BJ (cell line): ENCODE data around the gene ZNF385C. TPM values are rescaled to one million over a fixed set of nuclear protein-coding genes. Genes with fewer than 3 reads are reported as not detected.
A peak's percentile ranks its signal among the peaks of the same experiment; 100 is the strongest.
"Not testable (repeated sequence)": the region's sequence is repeated elsewhere in the genome, so short reads cannot be mapped to it uniquely, and the experiment has no call there.

ENCODE experiments used
- CTCF ChIA-PET: fragments of 350-600 bp; formaldehyde crosslinking; extraction: SDS; loops from one replicate; lab custom pipeline; 2021; ENCODE audit warnings: antibody characterized with exemption, inconsistent platforms; lab: Yijun Ruan, JAX
- POLR2A ChIA-PET: fragments of 300-600 bp; sonication (Branson Sonifier 250); formaldehyde crosslinking; extraction: SDS; loops from one replicate; lab custom pipeline; 2021; ENCODE audit warnings: antibody characterized with exemption; lab: Charles Lee
- DNase-seq: peaks from one replicate; pipeline ENCODE4 v3.0.0-alpha.2; 2011; ENCODE audit warnings: low read depth
- H3K27me3 ChIP-seq: 2 replicates; pipeline ENCODE4 v1.6.0; 2011; ENCODE audit warnings: low read length; ENCODE audit not compliant: control insufficient read depth, insufficient read depth
- H3K36me3 ChIP-seq: 2 replicates; pipeline ENCODE4 v1.5.1; 2011; ENCODE audit warnings: low read length; ENCODE audit not compliant: control insufficient read depth, insufficient read depth
- H3K4me3 ChIP-seq: 2 replicates; pipeline ENCODE4 v1.5.1; 2011; ENCODE audit warnings: low read depth, mild to moderate bottlenecking, control low read depth, low read length
- polyA minus RNA-seq: library from RNA; depleted of rRNA, polyadenylated mRNA; stranded (reverse); fragments of >200 nt; gene quantifications from 2 replicates; pipeline ENCODE4 v1.2.3, GENCODE V29; 2011; rRNA and poly(A)+ RNA removed
- polyA plus RNA-seq: library from polyadenylated mRNA; depleted of rRNA; stranded (reverse); fragments of >200 nt; gene quantifications from 2 replicates; pipeline ENCODE4 v1.2.3, GENCODE V29; 2011; rRNA removed
- TF ChIP-seq, protein P1 (sequence below): IDR thresholded peaks from 2 replicates; pipeline ENCODE4 v1.5.1; 2011; ENCODE audit warnings: low read depth, mild to moderate bottlenecking, control low read depth, inconsistent platforms, low read length, moderate library complexity; ENCODE audit not compliant: insufficient read depth

ZNF385C gene, protein sequence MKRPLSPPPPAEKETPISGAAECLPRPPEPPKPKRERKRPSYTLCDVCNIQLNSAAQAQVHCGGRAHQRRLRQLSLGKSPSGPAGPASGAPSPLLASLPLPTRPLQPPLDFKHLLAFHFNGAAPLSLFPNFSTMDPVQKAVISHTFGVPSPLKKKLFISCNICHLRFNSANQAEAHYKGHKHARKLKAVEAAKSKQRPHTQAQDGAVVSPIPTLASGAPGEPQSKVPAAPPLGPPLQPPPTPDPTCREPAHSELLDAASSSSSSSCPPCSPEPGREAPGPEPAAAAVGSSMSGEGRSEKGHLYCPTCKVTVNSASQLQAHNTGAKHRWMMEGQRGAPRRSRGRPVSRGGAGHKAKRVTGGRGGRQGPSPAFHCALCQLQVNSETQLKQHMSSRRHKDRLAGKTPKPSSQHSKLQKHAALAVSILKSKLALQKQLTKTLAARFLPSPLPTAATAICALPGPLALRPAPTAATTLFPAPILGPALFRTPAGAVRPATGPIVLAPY
- 0.04 TPM in 1 of 2 replicates, not detected in the other for polyA plus RNA-seq
- not detected in 2 replicates for polyA minus RNA-seq

DNA sequence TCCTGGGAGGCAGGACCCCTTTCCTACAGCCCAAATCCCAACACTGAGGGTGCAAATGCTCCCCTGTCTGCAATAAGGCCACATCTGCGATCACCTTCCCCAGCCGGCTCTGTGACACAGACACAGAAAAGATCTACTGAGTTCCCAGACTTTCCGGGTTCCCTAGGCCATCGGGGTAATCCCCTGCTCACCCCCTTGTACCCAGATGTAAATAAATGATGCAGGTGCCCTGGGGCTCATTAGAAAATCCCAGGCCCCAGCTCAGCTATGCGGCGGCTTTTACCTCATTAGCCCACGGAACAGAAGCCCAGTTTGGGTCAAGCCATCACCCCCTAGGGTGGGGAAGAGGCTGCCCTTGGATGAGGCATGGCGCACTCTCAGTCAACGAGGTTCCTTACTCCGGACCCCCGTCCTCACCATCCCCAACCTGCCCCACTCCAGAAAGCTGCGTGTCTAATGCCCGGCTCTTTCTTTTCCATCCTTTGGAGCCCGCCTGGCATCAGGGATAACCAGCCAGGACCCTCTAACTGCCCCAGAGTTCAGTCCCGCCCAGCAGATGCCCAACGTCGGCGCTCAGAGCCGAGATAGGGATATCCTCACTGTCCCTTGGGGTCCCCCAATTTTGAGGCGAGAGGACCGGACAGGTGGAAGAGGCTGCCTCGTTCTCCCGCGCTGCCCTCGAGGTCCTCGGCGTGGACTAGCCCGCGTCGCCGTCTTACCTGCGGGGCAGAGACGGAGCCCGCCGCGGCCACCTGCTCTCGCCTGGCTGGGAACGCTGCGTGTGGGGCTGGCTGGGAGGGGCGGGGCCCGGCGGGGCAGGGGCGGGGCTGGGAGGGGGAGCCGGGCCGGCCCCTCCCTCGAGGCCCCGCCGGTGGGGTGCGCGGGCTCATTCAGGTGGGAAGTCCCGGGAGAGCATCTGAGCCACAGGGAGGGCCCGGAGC is at the start of gene ZNF385C:
Gene ZNF385C, minus strand, starts transcription at position 783 of the 941 bp plus-strand sequence. CDS start 35,417 bp downstream, outside the sequence.
- Histone ChIP-seq H3K36me3 (no peaks in the 10 kb centered on the region), H3K4me3 (no peak within 1 kb of the TSS), H3K27me3 (peaks cover 19% of the 10 kb centered on the region)
- no peak for DNase-seq
- TF ChIP-seq, protein P1, sequence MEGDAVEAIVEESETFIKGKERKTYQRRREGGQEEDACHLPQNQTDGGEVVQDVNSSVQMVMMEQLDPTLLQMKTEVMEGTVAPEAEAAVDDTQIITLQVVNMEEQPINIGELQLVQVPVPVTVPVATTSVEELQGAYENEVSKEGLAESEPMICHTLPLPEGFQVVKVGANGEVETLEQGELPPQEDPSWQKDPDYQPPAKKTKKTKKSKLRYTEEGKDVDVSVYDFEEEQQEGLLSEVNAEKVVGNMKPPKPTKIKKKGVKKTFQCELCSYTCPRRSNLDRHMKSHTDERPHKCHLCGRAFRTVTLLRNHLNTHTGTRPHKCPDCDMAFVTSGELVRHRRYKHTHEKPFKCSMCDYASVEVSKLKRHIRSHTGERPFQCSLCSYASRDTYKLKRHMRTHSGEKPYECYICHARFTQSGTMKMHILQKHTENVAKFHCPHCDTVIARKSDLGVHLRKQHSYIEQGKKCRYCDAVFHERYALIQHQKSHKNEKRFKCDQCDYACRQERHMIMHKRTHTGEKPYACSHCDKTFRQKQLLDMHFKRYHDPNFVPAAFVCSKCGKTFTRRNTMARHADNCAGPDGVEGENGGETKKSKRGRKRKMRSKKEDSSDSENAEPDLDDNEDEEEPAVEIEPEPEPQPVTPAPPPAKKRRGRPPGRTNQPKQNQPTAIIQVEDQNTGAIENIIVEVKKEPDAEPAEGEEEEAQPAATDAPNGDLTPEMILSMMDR, result no peak
- ChIA-PET CTCF (interaction anchor here (1.1 to 8.4 kb wide), 3 partner anchors 8 to 31 kb away, joined by 5 to 46 read pairs (median 32); partner anchors contain the start of gene DHX58), POLR2A (no interaction called here)

DNA sequence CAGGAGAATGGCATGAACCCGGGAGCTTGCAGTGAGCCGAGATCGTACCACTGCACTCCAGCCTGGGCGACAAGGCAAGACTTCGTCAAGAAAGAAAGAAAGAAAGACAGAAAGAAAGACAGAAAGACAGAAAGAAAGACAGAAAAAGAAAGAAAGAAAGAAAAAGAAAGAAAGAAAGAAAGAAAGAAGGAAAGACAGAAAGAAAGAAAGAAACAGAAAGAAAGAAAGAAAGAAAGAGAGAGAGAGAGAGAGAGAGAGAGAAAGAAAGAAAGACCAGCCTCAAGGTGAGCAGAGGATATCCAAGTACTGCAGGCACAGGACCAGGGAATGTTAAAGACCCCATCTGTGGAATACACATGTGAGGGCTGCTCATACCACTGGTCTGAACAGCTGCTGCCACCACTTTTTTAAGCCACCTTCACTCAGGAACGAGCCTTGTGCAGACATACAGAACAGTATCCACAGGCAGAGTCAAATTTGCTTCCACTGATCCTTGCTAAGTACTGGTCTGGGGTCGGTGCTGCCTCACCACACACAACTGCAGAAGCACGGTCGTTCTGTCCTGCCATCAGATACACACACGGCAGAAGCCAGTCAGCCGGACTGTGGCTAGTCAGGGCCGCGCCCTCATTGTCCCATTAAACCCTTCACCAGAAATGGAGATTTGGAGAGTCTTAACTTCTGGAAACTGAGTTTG is 48.8 kb upstream of the ZNF385C start:
- DNase-seq, result no peak
- POLR2A ChIA-PET, result no interaction called here
- CTCF ChIA-PET, result no interaction called here
- Histone ChIP-seq H3K27me3 (no peaks in the 10 kb centered on the region), H3K4me3 (no peak overlapping the region), H3K36me3 (peaks cover 7% of the 10 kb centered on the region; the same call in 1 of the 2 replicates)
- TF ChIP-seq, protein P1, result no peak

DNA sequence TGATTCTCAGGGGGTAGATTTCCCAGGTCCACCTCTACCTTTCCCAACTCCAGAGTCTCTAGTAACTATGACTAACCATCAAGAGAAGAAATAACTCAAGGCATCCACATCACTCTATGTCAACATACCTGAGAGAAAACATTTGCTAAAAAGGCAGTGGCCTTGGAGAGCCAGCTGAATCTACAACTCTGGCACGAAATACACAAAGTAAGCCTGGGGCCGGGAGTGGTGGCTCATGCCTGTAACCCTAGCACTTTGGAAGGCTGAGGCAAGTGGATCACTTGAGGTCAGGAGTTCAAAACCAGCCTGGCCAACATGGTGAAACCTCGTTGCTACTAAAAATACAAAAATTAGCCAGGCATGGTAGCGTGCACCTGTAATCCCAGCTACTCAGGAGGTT is 44.9 kb upstream of the ZNF385C start:
- not testable (repeated sequence) for DNase-seq, H3K36me3 ChIP-seq, H3K27me3 ChIP-seq, H3K4me3 ChIP-seq
- POLR2A ChIA-PET, result interaction anchor here (0.6 to 1.0 kb wide), 2 partner anchors 9 to 130 kb away, joined by 3 read pairs; no protein-coding TSS in a partner anchor
- CTCF ChIA-PET, result interaction anchor here (1.3 kb wide), 1 partner anchor 10 kb away, joined by 5 read pairs; no protein-coding TSS in a partner anchor

DNA sequence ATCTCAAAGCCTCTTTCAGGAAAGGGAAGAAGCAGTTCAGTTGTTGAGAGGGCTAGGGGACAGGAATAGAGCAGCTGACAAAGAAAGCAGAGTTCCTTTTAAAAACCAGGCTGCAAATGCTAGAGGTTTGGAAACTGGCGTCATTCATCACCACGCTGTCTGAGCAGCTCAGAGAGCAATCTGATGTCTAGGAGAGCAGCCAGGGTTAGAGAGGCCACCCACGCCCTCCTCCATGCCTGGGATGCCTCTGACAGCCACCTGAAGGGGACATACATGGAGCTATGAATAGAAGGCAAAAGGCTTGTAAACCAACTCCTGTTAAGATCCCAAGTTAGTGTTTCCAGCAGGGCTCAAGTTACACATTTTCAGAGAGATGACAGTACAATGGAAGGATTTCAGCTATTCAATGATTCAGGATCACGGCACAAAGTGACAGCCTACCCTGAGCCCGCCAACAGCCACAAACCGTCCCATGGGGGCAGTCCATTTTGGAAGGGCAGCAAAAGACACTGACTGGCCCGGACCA is 44.2 kb upstream of the ZNF385C start:
- Histone ChIP-seq H3K27me3 (no peaks in the 10 kb centered on the region), H3K4me3 (no peak overlapping the region), H3K36me3 (peaks cover 6% of the 10 kb centered on the region; the same call in 1 of the 2 replicates)
- CTCF ChIA-PET, result interaction anchor here (1.3 kb wide), 1 partner anchor 10 kb away, joined by 5 read pairs; no protein-coding TSS in a partner anchor
- TF ChIP-seq, protein P1, result no peak
- peak; percentile 76 for DNase-seq
- POLR2A ChIA-PET, result interaction anchor here (0.6 to 1.0 kb wide), 2 partner anchors 8 to 129 kb away, joined by 3 read pairs; no protein-coding TSS in a partner anchor

DNA sequence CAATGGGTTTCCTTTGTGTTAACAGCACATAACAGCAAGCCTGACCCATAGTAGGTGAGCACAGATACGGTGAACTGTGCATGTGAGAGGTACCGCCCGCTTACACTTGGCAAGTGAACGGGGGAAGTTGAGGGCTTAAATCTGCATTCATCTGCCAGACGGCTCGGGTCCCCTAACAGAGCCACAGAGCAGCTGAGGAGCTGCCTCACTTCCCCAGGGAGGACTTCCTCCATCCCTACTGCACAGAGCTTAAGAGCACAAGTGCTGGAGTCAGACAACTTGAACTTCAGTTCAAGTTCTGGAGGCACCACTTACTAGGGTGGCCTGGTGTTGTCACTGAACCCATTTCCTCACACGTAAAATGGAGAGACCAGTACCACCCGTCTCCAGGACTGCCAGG is 43.1 kb upstream of the ZNF385C start:
- H3K36me3 ChIP-seq, result peaks cover 3% of the 10 kb centered on the region; the same call in 1 of the 2 replicates
- CTCF ChIA-PET, result no interaction called here
- TF ChIP-seq, protein P1, result no peak

DNA sequence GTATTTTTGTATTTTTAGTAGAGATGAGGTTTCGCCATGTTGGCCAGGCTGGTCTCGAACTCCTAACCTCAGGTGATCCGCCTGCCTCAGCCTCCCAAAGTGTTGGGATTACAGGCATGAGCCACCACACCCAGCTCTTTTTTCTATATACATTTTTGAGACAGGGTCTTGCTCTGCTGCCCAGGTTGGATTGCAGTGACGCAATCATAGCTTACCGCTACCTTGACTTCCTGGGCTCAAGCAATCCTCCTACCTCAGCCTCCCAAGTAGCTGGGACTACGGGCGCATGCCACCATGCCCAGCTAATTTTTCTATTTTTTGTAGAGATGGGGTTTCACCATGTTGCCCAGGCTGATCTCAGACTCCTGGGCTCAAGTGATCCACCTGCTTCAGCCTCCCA is 42.4 kb upstream of the ZNF385C start:
- H3K27me3 ChIP-seq, H3K4me3 ChIP-seq, POLR2A ChIA-PET, H3K36me3 ChIP-seq, CTCF ChIA-PET, DNase-seq: not testable (repeated sequence)

More for the DNA sequence above, 43.1 kb upstream of the ZNF385C start:
- Histone ChIP-seq H3K27me3 (no peaks in the 10 kb centered on the region), H3K4me3 (no peak overlapping the region)
- no peak for DNase-seq
- POLR2A ChIA-PET, result no interaction called here
